C4-2B (cell line): ENCODE measurements around the gene DACT3.

Experiments
- CTCF ChIP-seq: fragments of 450-650 bp; conservative IDR thresholded peaks from 2 replicates; pipeline ENCODE4 v1.5.1; 2017; ENCODE audit warnings: mild to moderate bottlenecking
- ZFX ChIP-seq: fragments of 450-650 bp; IDR thresholded peaks from 2 replicates; pipeline ENCODE4 v1.6.1; 2017

- TF ChIP-seq CTCF (no peak), ZFX (no peak)
These were observed 11.7 kb downstream of the DACT3 start for GRCh38 chr19:46648961-46649960.
